Measurements from ENCODE around the gene WNT11.

Gene WNT11

DNA sequence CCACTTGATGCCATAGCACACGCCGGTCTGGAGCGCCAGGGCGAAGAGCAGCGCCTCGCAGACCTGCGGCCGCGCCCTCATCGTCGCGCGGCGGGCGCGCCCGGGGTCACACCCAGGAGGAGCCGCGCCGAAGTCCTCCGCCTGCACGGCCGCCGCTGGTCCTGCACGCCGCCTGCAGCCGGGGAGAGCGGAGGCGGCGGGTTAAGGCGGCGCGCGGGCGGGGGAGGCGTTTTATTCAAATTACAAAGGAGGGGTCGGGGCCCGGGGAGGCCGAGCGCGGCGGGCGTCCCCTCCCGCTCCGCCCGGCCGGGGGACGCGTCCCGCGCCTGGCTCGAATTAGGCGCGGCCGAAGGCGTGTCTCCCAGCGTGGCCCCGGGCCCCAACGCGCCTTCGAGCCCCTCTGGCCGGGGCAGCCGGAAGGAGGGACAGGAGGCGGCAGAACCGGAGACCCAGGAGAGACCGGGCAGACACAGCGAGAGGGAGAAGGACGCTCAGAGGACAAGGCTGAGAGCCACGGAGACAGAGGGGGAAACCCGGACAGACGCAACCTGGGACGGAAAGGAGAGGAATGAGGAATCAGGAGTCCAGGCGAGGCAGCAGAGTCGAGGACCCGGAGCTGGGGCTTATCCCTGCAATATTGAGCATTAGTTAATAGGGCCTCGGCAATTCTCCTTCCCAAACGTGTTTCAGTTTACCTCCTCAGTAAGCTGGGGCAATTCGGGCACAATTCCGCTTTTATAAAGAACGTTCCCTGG is at the start of gene WNT11:
Gene WNT11 (minus strand): TSS at position 176 of the 755 bp plus-strand sequence. CDS start 95 bp downstream, at position 81.
- peak in 2 of 56 donors; percentile 11 to 22 for DNase-seq

DNA sequence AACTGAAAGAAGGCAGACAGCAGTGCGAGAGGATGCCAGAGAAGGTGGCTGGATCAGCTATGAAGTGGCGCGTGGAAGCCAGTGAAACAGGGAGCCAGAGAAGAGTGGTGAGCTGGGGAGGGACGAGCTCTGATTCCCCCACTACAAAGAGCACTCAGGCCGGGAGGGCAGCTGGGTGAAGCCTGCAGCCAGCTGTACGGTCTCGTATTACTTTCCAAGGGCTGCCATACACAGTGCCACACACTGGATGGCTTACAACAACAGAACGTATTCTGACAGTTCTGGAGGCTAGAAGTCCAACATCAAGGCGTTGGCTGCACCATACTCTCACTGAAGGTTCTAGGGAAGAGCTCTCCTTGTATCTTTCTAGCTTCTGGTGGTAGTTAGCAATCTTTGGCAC is 47.1 kb upstream of the WNT11 start:
- no peak for DNase-seq

DNA sequence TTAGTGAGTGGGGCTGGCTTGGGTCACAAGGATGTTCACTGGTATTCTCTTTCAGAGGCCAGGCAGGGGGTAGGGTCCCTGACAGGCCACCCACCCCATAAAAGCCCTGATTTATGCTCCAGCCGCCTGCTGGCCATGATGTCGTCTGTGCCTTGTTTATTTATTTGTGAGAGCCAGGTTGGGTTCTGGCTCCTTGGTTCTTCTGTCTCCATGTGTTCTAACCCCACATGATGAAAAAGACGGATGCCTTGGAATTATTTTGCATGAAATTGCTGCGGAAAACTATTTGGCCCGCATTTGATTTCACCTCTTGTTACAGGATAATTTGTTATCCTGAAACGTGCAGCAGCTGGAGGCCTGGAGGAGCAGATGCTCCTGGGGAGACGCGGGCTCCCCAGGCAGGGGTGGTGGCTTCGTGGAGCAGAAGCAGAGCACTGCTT is 46.3 kb upstream of the WNT11 start:
- no peak for DNase-seq

DNA sequence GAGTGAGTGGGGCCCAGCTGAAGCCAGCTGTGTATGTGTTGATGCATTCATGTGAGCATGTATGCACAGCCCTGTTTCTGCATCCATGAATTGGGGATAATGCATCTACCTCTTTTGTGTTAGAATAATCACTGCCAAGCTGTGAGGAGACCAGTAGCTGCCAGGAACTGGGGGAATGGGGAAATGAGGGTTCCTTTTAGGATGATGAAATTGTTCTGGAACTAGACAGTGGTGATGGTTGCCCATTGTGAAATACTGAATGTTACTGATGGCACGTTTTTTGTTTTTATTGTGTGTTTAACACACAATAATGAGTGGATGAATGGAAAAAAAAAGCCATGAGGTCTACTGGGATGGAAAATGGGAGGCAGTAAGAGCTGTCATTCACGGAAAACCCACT is 45.3 kb upstream of the WNT11 start:
- no peak for DNase-seq

DNA sequence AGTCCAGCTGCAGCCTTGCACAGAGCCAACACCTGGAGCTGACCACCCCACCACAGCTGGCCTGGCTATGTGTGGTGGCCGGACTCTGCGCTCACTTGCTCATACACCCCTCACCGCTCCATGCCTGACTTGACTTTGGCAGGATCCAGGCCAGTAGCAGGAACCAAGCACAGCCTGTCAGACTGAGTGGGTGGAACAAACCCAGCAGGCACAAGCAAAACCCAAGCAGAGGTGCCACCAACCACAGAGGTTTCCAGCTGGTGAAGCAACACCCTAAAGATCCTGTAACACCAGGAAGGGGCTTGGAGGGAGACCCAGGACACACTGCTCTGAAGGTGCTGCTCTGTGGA is 44.9 kb upstream of the WNT11 start:
- DNase-seq, result no peak

DNA sequence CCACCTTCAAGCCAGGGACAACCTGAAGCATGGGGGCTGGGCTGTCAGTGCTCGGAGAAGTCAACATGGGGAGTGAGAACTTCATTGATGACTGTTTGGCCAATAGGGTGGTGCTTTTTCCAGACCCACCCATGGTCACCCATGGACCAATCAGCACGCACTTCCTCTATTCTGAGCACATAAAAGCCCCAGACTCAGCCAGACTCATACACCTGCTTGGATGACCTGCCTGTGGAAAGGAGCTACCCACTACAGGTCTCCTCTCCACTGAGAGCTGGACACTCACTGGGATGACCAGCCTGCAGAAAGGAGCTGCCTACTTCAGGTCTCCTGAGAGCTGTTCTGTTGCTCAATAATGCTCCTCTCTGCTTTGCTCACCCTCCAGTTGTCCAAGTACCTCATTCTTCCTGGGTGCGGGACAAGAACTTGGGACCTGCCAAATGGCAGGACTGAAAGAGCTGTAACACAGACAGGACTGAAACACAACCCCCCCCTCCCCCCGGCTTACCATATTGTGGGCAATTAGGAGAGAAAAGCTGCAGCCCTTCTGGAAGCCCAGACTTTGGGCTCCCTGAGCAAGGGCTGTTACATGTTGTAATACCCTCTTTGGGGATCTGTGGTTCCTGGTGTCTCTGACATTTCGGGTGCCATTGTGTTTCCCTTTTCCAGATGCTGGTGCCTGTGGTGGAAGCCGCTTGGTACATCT is 44.4 kb upstream of the WNT11 start:
- DNase-seq, result no peak

DNA sequence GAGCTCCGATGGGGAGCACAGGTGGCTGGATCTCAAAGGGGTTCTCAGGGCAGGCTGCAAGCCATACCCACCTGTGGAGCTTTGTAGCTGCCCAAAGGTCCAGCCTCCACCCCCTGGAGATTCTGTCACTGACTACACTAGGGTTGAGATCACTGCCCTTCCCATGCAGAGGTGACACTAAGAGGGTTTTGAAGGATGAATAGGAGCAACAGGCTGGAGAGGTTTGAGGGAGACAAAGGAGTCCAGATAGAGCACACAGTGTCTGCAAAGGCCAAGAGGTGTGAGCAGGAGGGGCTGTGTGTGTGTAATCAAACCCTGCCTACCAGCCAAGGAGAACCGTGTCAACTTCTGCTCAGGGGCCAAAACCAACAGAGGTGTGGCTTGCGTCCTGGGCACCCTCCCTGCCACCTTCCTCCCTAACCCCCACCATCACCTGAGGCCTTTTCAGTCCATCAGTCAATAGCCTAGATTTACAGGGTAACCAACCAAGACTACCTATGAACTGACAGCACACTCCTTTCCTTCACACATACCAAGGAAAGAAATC is 43.0 kb upstream of the WNT11 start:
- no peak for DNase-seq

DNA sequence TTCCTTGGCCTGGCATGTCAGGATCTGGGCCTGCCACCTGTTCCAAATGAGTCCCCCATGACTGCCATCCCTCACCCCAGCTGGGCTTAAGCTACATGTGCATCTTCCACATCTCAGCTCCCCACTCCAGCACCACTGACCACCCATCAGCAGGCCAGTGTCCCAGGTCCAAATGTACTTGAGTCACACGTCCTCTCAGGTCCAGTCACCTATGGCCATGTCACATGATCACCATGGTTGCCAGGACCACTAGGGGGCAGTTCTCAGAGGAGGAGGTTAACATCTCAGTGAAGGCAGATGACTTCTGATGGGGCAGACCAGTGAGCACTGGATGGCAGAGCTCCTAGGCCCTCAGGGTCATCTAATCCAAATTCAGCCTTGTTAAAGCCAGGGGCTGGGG is 41.9 kb upstream of the WNT11 start:
- no peak for DNase-seq

DNA sequence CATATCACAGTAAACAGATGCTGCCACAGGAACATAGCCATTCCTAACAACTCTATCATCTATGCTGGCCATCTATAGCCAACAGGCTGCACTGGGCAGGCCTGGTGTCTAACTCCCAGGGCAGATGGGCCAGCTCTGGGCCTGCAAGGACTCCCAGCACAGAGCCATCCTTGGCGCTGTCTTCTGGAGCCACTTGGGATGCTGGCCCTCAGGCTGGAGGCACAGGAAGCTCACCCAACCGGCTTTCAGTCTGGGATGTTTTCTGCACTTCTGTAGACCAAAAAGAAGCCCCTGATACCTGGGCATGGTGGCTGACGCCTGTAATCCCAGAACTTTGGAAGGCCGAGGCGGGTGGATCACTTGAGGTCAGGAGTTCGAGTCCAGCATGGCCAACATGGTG is 40.8 kb upstream of the WNT11 start:
- no peak for DNase-seq

DNA sequence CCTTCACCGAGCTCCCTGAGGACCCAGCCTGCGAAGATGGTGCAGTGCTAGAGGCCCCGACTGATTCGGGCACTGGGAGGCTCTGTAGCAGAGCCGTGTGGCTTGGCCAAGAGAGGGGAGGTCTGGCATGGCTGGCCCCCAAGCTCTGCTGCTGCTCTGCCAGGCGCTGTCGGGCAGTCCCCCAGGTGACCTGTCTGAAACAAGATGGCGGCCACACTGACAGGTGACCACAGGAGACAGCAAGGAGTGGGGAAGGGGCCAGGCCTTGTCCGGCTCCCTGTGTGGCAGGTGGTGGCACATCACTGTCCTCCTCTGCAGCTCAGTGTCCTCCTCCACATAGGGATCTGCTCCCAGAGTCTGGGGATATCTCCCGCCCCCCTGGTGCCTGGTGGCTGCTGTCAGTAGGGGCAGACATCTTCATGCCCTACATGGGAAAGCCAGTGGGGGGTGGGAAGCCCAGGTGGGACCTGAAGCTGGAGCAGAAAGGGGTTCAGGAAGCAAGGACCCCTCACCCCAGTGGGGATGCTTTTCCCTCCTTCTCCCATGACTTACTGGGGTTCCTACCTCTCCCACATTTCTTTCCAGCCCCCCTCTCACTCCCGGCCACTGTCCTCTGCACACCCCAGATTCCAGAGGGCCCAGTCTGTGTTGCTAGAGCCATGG is 40.1 kb upstream of the WNT11 start:
- DNase-seq, result no peak

DNA sequence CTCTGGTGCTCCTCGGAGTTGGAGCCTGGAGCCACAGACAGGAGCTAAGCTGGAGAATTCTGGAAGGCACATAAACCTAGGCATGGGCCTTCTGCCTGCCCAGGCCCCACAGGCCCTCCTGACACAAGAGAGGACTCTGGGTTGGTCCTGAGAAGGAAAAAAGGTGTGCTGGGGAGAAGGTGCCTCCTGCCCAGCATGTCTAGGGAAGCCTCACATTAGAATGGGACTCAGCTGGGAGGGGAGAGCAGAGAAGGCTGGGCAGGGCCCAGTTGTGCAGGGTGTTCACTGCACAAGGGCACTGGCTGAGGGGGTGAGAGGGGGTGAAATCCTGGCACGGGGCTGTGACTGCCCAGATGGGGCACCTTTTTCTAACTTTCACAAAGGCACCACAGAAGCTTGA is 39.4 kb upstream of the WNT11 start:
- no peak for DNase-seq

DNA sequence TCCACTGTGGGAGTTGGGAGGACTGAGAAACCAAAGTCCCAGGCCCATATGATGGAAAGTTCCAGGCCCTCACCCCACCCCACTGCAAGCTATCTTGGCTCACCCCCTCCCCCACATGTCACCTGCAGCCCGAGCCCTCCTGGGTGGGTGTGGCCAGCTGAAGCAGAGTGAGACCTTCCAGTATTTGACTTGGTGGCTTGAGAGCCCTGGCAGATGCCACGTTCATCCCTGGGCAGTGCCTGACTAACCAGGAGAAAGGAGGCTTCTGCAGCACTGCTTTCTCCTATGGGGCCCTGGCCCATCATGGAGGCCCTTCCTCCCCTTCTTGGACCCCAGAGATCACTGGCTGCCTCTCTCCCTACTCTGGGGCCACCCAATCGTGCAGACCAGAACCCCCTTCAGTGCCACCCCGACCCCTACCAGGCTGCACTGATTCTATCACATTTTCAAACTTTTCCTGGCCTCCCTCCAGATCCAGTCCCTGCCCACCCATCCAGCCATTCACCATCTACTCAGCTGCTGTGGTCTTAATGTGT is 38.1 kb upstream of the WNT11 start:
- no peak for DNase-seq

DNA sequence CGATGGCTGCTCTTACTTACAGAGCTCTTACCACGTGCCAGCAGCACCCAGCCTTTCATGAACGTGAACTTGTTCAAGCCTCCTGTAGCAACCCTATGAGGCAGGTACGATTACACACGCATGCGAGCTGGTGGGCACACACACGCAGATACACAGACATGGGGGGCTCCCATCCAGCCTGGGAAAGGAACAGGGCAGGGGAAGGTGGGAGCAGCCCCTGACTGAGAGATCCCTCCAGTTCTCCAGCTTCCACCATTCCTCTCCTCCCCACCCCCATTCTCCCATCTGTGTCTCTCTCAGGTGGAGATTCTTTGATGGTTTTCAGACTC is 37.6 kb upstream of the WNT11 start:
- DNase-seq, result no peak

DNA sequence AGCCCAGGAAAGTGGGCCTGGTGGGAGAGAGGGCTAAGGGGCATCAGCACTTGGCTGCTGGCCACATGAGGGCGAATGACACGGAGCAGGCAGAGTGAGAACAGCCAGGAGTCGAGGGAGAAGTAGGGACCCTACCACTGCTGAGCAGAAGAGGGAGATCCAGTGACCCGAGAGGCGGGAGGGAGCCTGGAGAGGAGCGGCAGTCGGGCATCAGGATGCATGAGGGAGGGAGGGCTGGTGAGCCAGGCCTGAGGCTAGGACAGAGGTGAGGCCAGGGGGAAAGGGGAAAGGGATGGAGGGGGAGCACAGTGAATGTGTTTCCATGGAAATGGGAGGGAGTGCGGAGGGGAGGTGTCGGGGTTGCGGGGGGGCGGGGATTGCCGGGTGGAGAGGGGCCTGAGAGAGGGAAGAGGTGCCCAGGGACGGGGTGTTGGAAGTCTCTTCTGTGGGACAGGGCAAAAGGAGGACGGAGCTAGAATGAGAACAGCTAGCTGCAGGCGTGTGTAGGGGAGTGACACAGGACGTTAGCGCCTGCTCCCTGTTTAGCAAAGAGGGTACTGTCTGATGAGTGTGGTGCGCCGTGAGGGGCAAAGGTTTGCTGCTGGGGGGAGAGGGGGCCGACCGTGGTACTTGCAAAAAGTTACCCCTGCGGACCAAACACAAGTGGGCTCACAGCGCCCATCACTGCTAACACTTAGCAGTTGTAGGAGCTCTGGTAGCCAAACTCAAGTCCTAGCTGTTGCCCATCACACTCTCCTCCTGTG is 37.1 kb upstream of the WNT11 start:
- DNase-seq, result no peak

DNA sequence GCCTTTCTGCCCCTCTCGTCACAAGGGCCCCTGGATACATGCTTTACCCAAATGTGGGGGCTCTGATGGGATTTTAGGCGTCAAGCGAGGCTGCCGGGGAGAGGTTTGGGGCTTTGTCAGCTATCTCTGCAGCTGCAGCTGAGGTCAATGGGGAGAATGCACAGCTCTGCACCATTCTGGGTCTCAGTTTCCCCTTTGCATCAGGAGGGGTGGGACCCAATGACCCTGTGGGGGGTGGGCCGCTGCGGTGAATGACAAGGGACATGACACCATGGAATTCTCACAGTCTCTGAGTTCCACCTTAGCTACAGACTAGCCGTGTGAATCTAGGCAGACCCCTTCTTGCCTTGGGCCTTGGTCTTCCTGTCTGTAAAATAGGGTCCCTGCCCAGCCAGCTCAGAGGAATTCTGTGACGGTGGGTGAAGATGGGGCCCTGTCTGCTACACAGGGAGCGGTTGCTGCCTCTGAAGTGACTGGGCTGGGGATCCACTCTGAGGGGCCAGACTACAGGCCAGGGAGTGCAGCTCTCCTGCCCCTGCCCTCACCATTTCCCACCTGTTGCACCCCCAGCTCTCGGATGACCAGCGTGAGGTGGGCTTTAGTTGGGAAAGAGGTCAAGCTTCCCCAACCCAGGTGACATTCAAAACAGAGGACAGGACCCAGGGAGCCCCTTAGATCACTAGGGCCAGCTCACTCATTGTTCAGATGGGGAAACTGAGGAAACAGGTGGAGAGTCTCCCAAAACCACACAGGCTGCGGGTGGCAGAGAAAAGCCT is 35.9 kb upstream of the WNT11 start:
- DNase-seq, result no peak

DNA sequence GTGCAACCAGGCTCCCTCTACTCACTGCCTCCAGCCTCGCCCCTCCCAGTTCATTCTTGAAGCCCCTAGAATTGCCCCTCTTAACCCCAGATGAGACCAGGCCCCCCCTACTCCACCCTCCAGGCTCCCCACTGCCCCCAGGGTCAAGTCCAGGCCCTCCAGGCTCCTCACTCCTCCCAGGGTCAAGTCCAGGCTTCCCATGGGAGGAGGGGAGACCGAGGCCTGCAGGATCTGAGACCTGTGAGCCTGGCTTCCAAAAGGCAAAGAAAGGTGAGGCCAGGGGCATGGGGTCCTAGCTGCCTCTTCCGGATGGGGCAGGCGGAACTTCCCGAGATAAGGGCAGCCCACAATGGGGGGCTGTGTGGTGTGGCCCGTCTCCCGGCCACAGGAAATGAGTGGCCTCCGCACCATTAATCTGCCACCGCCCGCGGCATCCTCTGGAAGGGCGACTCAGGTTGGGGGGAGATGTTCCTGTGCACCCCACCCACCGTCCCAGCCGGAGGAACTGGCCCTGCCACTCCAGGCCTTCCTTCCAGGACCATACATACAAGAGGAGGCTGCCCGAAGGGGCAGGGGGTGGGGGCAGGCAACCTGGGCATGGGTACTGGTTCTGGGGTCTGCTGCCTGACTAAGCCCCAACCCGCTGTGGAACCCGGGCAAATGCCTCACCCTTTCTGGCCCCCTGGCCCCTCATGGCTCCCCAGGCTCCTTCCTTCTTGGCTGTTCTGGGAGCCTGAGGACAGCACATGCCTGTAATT is 35.1 kb upstream of the WNT11 start:
- DNase-seq, result no peak

DNA sequence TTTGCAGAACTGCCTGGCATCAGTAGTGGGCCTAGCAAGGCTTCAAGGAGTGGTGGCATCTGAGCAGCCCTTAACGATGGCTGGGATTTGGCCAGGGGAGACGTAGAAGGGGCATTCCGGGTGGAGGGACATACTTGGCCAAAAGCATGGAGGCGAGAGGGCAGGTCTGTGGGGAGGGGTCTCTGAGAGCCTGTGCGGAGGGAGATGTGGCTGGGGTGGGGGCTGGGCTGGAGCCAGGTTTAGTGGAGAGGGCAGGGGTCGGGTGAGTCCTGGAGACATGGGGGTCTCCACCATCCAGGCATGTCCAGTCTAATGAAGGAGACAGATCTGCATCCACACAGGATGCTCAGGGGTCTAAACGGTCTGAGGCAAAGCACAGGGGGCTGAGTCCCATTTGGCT is 34.4 kb upstream of the WNT11 start:
- DNase-seq, result no peak

DNA sequence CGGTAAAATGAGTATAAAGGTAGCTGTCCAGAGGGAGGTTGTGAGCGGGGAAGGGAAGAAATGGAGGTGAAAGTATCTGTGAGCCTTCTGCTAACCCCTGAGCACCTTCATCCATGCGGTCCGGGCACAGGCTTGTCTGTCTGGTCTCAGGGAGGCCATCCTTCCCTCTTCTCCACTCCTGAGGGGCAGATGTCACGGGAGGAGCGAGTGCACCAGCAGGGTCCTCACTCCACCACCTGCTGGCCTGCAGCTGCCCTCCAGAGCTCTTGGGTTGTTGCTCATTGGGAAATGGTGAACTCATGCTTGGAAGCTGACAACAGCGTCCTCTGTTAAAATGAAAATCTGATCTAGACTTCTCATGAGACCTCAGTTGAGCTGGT is 33.8 kb upstream of the WNT11 start:
- no peak for DNase-seq

DNA sequence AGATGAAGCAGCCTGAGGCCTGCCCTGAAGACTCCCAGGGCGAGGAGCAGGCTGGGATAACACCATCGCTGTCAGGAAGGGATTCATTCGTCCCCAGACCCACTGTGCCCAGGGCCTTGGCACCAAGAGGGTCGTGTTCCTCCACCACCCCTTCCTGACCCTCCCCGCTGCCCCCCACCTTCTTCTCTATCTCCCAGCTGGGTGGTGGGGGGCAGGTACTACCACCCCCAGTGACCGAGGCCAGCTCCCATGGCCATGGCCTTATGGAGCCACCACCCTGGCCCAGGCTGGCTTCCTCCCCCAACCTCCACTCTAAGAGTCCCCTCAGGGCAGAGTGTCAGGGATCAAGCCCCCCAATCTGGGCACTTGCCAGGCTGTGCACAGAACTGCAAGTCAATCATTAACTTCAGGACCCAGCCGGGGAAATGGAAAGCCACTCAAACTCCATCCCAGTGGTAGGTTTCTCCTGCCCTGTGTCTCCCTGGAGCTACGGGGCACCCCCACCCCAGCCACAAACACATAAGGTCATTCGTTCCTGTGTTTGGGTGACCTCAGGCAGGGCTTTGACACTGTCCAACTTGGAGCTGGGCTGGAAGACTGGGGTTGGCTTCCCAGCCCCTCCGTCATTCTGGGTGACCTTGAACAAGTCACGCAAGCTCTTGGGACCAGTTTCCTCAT is 33.3 kb upstream of the WNT11 start:
- no peak for DNase-seq

Data from nucleus accumbens (tissue), 56 donors.